Measurements from ENCODE around the gene LPCAT4.
A peak's percentile ranks its signal among the peaks of the same experiment; 100 is the strongest.
"Not testable (repeated sequence)": the region's sequence is repeated elsewhere in the genome, so short reads cannot be mapped to it uniquely, and the experiment has no call there.

Gene LPCAT4, protein sequence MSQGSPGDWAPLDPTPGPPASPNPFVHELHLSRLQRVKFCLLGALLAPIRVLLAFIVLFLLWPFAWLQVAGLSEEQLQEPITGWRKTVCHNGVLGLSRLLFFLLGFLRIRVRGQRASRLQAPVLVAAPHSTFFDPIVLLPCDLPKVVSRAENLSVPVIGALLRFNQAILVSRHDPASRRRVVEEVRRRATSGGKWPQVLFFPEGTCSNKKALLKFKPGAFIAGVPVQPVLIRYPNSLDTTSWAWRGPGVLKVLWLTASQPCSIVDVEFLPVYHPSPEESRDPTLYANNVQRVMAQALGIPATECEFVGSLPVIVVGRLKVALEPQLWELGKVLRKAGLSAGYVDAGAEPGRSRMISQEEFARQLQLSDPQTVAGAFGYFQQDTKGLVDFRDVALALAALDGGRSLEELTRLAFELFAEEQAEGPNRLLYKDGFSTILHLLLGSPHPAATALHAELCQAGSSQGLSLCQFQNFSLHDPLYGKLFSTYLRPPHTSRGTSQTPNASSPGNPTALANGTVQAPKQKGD

DNA sequence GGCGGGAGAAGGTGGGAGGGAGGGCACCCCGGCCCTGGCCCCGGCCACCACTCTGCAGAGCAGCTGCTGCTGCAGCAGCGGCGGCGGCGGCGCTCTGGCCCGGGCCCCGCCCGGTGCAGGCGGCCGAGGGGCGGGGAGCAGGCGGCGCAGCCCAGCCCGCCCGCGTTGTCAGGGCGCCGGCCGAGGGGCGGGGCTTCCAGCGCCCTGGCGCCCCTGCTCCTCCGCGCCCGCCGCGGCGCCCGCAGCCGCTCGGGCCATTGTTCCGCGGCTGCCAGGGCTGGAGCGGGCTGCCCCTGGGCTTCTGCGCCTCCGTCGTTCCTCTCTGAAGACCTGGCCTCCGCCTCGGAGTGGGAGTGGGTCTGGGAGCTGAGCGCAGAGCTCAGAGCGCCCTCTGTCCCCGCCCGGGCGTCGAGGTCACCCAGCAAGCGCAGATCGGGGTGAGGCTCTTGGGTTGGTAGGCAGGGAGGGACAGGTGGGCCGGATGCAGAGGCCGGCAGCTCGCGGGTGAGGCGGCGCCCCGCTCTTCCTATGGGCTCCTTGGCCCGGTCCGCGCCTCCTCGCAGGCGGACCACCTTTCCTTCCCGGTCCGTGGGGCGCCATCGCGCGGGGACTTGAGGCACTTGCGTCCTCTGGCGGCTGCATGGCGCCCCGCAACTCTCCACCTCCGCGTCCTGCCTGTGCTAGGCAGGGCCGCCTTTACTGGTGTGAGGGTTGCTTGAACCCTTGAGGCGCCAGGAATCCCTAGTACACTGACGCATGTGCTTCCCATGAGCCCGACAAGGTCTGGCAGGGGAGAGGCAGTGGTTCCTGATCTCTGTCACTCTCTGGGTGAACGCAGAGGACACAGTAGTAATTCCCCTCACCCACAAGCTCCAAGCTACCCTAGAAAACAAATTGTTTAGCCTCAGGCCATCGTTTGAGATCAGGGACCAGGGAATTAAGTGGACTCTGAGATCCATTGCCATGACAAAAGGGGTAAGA lies at the start of gene LPCAT4:
LPCAT4 (minus strand) TSS at position 96 of the 981 bp plus-strand sequence. CDS start 96 bp downstream, outside the sequence.
- DNase-seq (ENCODE audit: low spot score), result peak; percentile 98
- TF ChIP-seq, protein P1, sequence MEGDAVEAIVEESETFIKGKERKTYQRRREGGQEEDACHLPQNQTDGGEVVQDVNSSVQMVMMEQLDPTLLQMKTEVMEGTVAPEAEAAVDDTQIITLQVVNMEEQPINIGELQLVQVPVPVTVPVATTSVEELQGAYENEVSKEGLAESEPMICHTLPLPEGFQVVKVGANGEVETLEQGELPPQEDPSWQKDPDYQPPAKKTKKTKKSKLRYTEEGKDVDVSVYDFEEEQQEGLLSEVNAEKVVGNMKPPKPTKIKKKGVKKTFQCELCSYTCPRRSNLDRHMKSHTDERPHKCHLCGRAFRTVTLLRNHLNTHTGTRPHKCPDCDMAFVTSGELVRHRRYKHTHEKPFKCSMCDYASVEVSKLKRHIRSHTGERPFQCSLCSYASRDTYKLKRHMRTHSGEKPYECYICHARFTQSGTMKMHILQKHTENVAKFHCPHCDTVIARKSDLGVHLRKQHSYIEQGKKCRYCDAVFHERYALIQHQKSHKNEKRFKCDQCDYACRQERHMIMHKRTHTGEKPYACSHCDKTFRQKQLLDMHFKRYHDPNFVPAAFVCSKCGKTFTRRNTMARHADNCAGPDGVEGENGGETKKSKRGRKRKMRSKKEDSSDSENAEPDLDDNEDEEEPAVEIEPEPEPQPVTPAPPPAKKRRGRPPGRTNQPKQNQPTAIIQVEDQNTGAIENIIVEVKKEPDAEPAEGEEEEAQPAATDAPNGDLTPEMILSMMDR (IDR thresholded peaks at IDR 0.05; ENCODE audit: extremely low read depth, missing control alignments), result peak; percentile 90

DNA sequence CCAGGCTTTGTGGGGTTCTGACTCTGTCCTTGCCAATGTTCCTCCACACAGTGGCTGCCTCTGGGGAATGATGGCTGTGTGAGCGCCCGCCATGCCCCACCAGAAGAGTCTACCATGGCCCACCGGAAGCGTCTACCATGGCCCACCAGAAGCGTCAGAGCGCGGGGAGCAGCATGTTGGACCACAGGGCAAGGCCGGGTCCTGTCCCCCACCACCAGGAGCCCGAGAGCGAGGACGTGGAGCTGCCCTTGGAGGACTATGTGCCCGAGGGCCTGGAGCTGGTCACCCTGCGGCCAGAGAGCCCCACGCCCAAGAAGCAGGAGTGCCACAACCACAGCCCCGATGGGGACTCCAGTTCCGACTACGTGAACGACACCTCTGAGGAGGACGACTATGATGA lies 42.5 kb upstream of the LPCAT4 start:
- DNase-seq (ENCODE audit: low spot score), result not testable (repeated sequence)

DNA sequence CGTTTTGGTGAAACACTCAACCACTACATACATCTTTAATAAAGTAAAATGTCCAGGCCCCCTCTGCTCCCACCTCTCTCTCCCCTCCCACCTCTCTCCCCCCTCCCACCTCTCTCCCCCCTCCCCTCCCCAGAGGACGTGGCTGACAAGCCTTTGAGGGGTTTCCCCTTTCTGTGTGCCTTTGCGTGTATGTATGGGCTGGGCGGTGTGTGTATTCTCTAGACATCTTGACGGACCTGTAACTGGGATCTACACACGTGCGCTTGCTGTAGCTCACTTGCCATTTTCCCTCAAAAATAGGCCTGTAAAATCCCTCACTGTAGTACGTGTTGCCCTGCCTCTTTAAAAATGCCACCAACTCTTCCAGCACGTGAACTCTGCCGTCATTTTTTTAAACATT lies 42.0 kb upstream of the LPCAT4 start:
- not testable (repeated sequence) for DNase-seq (ENCODE audit: low spot score)

DNA sequence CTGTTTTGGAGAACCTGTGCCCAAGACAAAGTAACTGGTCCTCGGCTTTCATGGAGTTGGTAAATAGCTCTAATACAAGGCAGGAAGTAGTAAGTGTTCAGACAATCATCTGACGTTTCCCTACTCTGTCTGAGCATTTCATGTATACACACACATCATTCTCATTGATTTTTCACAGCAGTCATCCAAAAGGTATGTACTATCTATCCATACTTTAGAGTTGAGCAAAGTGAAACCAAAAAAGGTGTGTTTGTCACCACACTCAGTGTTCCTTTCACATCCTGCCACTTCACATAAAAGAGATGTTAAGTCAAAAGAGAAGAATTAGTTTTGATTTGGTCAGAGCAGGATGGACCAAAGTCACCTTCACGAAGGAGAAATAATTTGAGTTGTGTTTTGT lies 36.9 kb upstream of the LPCAT4 start:
- DNase-seq (ENCODE audit: low spot score), result not testable (repeated sequence)

DNA sequence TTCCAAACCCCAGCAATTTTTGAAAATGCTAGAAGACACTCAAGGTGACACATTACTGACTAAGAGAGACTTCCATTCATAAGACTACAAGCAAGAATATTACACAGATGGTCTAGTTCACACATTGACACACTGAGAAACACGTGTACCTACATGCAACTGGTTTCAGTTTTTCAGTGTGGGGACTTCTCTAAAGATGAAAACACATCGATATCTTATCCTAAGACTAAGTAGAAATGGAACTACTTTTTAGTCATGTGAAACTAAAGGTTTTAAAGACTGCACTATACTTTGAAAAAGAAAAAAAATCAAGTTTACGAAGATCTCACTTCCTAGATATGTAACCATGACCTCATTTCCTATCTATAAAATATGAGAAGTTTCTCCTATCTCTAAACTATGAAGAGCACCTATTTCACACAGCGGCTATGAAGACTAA lies 36.2 kb upstream of the LPCAT4 start:
- DNase-seq (ENCODE audit: low spot score), result not testable (repeated sequence)

DNA sequence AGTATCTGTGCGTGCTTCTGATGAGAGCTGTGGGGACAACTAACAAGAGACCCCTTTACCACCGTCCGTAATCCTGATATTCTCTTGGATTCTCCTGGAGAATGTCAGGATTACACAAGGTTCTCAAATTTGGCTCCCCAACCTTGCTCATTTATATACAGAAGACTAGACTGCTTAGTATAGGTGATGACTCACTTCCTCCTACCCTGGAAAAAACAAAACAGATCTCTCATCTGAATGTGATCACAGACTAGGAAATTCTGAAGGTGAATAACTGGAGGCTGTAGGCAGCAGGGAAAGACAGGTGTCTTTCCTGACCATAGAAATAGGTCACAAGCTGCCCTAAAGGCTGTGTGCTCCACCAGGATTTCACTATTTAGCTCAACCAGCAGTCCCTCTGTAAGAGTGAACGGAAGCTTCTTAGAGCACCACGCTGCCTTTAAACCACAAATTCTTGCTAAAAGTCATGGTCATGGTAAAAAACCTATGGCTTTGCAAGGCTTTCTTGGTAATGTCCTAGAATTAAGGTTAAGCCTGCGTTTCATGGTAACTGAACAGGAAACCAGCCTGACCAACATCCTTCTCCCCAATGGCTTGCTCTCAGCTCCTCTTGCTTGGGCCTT lies 30.8 kb upstream of the LPCAT4 start:
- not testable (repeated sequence) for DNase-seq (ENCODE audit: low spot score)

DNA sequence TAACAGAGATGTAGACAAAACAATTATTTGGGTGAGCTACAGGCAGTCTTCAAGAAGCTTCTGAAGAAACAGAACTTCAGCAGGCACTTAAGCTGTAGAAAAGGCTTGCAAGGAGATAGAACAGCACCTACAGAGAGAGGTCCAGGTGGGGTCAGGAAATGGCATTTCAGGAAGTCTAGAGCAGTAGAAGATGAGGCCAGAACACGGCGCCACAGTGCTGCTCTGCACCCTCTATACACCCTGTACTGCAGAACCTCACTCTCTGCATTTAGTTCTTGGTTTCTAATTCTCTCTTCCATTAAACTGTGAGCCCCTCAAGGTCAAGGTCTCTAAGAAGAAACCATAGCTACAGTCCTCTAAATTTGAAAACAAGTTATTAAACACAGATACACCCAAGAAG lies 26.0 kb upstream of the LPCAT4 start:
- not testable (repeated sequence) for DNase-seq (ENCODE audit: low spot score)

DNA sequence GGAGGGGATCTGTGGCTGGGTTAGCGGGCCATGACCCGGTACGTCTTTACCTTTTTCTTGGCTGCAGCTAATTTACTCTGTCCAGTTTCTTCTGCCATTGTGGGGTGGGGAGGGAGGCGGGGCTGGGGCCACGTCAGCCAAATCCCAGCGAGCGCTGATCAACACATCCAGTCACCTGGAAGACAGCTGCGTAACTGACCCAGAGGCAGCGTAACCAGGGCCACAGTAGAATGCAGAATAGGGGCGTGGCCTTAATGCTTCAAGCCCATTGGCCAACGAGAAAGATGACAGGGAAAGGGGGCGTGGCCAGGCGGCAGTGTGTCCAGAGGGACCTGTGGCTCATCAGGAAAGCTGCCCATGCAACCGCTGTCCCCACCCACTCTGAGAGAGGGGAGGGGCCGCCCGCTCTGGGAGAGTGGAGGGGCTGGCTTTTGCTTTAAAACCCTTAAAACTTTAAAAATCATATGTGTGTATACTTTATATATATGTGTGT lies 22.6 kb upstream of the LPCAT4 start:
- DNase-seq (ENCODE audit: low spot score), result not testable (repeated sequence)

DNA sequence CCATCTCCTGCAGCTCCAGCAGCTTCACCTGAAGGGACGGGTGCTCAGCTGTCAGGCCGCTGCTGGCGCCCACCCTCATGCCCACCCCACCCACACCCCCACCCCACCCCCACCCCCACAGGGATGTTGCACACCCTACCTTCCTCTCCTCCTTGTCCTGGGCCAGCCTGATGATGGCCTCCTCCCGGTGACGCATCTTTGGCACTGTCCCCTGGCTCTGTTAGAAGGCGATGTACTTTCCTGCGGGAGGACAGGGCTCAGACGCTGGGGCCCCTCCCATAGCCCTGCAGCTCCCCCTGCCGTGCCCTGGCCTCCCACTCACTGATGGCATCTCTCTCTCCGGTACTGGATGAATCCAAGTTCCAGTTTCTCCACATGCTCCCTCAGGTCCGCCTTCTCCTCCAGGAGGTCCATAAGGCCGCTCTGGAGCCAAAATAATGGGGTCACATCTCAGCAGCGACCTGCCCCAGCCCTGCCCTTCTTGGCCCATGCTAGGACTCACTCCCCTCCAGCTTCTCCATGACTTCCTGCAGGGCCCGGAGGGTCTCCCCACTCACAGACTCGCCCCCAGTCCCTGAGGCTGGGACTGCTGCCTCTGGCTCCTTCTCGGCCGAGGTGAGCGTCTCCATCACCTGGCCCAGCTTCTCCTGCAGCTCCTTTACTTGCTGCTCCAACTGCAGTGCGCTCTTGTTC lies 15.0 kb upstream of the LPCAT4 start:
- not testable (repeated sequence) for DNase-seq (ENCODE audit: low spot score)

DNA sequence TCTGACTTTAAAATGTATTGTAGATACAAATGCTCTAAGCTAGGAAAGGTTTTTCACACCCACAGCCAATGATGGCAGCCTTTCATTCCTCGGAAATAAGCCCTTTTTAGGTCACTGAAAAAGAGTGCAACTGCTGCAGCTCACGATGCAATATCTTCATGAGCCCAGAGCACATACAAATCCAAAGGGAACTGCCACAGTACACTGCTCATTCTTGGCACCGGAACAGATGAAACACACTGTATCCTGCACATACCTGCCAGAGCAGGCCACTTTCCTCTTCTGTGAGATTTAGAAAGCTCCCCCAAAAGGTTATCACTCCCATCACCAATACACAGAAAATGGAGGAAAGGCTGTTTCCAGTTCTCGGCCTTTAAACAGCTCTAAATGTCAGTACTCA lies 13.5 kb upstream of the LPCAT4 start:
- not testable (repeated sequence) for DNase-seq (ENCODE audit: low spot score)

DNA sequence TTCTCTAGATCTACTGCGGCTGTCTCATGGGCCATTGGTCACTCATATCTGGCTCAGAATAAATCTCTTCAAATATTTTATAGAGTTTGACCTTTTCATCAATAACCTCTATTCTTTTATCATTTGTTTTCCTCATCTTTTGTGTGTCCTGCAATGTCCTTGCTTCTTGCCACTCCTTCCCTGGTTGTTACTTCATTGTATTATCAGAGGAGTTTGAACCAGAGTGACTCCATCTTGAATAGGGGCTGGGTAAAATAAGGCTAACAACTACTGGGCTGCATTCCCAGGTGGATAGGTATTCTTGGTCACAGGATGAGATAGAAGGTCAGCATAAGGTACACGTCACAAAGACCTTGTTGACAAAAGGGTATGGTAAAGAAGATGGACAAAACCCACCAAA lies 9.9 kb upstream of the LPCAT4 start:
- DNase-seq (ENCODE audit: low spot score), result no peak
- TF ChIP-seq, protein P1 (IDR thresholded peaks at IDR 0.05; ENCODE audit: extremely low read depth, missing control alignments), result no peak

DNA sequence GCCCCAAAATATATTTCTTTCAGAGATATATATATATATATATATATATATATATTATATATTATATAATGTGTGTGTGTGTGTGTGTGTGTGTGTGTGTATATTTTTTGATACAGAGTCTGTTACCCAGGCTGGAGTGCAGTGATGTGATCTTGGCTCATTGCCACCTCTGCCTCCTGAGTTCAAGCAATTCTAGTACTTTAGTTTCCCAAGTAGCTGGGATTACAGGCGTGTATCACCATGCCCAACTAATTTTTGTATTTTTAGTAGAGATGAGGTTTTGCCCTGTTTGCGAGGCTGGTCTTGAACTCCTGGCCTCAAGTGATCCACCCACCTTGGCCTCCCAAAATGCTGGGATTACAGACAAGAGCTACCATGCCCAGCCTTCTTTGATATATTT lies 8.5 kb upstream of the LPCAT4 start:
- not testable (repeated sequence) for DNase-seq (ENCODE audit: low spot score)
